Adrenal gland (tissue), 12 donors: Measurements from ENCODE around the gene CMTR1. TPM values are rescaled to one million over a fixed set of nuclear protein-coding genes. Genes with fewer than 3 reads are reported as not detected.

ENCODE experiments used
- DNase-seq, 7 donors: peaks; one replicate each; pipeline ENCODE4 v3.0.0-alpha.2; 2019 to 2020
- H3K27ac ChIP-seq, 5 donors: fragments of 200-600 bp; sonication (generic) in 4 of 5; 1 replicate in 3 of 5; 2 replicates in 2 of 5; pipeline versions ENCODE4 v1.5.1 to v1.8.0; 2016 to 2020; ENCODE audit warnings: mild to moderate bottlenecking in 1 of 5
- H3K27me3 ChIP-seq: fragments of 200-600 bp; 2 replicates; pipeline ENCODE4 v1.8.0; 2021
- H3K36me3 ChIP-seq, 2 donors: fragments of 200-600 bp; replicated peaks in 1 of 2; 1 replicate in 1 of 2; 2 replicates in 1 of 2; pipeline versions ENCODE4 v1.5.1 to v1.8.0; 2018 to 2022
- H3K4me1 ChIP-seq, 2 donors: fragments of 200-600 bp; replicated peaks in 1 of 2; 1 replicate in 1 of 2; 2 replicates in 1 of 2; pipeline versions ENCODE4 v1.5.1 to v1.8.0; 2018 to 2021
- H3K4me3 ChIP-seq, 4 donors: fragments of 200-600 bp; sonication (generic) in 3 of 4; one replicate each; pipeline ENCODE4 v1.5.1; 2016 to 2018
- H3K9me3 ChIP-seq, 3 donors: fragments of 200-600 bp; sonication (generic) in 1 of 3; replicated peaks in 1 of 3; 1 replicate in 2 of 3; 2 replicates in 1 of 3; pipeline versions ENCODE4 v1.5.1 to v1.8.0; 2016 to 2021
- POLR2A ChIP-seq, 2 donors: fragments of 450-650 bp; IDR thresholded peaks; one replicate each; pipeline ENCODE4 v1.6.1; 2017; ENCODE audit warnings: antibody characterized with exemption in 2 of 2, mild to moderate bottlenecking in 2 of 2, moderate library complexity in 1 of 2
- WGBS, 4 donors: extraction: QIAGEN DNeasy Blood & Tissue Kit in 2 of 4; methylation state at CpG; one replicate each; pipeline versions ENCODE4 v1.1.5 to v1.1.7; 2013 to 2017; 5-methylcytosine and 5-hydroxymethylcytosine counted together
- intact Hi-C, 2 donors: fragments of 100-400 bp; cut with DNase I; formaldehyde crosslinking; loops; one replicate each; pipeline versions ENCODE4 v1.14.1 to v1.15.0; 2022 to 2023
- polyA plus RNA-seq, 3 donors: library from polyadenylated mRNA; stranded (reverse); fragments of 200-250 nt in 2 of 3; fragments of 350-450 nt in 1 of 3; fragmentation: Illumina TruSeq in 1 of 3; extraction: RNeasy Lipid Tissue Mini Kit (QIAGEN cat#74804) in 1 of 3; gene quantifications; one replicate each; pipeline ENCODE4 v1.2.3, GENCODE V29; 2013 to 2014
- total RNA-seq, 9 donors: library from RNA; depleted of rRNA in 4 of 9; stranded (reverse); fragments of >200 nt in 4 of 9; fragments of 120-200 nt in 1 of 9; fragmentation: NEBNext Ultra II Directional in 1 of 9; extraction: Animal tissue kit (Norgen Biotek cat#: 25700) in 1 of 9; gene quantifications; one replicate each; pipeline versions ENCODE4 v1.1.0 to v1.2.4, GENCODE V29; 2013 to 2023
- TF ChIP-seq, protein P1 (sequence below), 6 experiments: fragments of 450-650 bp in 4 of 6; fragments of 200-600 bp in 2 of 6; sonication (generic) in 1 of 6; IDR thresholded peaks; 1 replicate in 5 of 6; 2 replicates in 1 of 6; pipeline versions ENCODE4 v1.5.1 to v1.8.0; 2016 to 2021; ENCODE audit warnings: antibody characterized with exemption in 6 of 6, mild to moderate bottlenecking in 2 of 6, moderate library complexity in 1 of 6
- donor health status: healthy with polysubstance abuse.
- donor health status: Bipolar disorder and iron deficiency.
- donor health status: DM: yes; HTN: yes; CAD: no.
- donor health status: DM: no; HTN: no; CAD: no.
- donor health status: DM: no; HTN: no; CAD: no.
- donor health status: DM: yes; HTN: yes; CAD: no.

CMTR1 gene
- total and polyA plus RNA-seq, 12 donors: 21.0 to 48.1 (median 31.9) TPM

DNA sequence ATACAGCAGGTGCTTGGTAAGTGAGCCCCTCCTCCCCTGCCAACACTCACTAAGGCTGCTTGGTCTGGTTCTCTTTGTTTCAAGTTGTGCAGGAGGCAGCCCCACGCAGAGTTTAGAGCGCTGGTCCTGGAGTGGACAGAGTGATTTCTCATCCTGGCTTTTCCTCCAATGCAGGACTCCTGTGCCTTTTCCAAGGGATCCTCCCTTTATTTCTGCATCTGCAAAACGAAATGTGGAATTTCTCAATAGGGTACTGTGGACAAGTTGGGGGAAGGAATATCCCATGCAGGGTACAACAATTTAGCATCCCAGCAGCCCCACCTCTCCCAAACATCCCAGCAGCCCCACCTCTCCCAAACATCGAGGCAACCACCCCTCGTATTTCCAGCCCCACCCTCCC is 97.3 kb downstream of the CMTR1 start:
- H3K27me3 ChIP-seq: peaks cover 12% of the 10 kb centered on the region
- H3K36me3 ChIP-seq: no peaks in the 10 kb centered on the region
- 33 to 50% (median 39%) methylated on average over 5 of the region's 5 CpGs for WGBS, 4 donors
- intact Hi-C loops: no loop called here
- no peaks in the 10 kb centered on the region for H3K4me1 ChIP-seq
- no peaks in the 10 kb centered on the region for H3K9me3 ChIP-seq
- H3K27ac ChIP-seq: no peak overlapping the region
- TF ChIP-seq, protein P1, sequence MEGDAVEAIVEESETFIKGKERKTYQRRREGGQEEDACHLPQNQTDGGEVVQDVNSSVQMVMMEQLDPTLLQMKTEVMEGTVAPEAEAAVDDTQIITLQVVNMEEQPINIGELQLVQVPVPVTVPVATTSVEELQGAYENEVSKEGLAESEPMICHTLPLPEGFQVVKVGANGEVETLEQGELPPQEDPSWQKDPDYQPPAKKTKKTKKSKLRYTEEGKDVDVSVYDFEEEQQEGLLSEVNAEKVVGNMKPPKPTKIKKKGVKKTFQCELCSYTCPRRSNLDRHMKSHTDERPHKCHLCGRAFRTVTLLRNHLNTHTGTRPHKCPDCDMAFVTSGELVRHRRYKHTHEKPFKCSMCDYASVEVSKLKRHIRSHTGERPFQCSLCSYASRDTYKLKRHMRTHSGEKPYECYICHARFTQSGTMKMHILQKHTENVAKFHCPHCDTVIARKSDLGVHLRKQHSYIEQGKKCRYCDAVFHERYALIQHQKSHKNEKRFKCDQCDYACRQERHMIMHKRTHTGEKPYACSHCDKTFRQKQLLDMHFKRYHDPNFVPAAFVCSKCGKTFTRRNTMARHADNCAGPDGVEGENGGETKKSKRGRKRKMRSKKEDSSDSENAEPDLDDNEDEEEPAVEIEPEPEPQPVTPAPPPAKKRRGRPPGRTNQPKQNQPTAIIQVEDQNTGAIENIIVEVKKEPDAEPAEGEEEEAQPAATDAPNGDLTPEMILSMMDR (IDR thresholded peaks at IDR 0.05): no peak
- TF ChIP-seq POLR2A (IDR thresholded peaks at IDR 0.05): no peak
- no peak overlapping the region for H3K4me3 ChIP-seq
- DNase-seq: no peak

DNA sequence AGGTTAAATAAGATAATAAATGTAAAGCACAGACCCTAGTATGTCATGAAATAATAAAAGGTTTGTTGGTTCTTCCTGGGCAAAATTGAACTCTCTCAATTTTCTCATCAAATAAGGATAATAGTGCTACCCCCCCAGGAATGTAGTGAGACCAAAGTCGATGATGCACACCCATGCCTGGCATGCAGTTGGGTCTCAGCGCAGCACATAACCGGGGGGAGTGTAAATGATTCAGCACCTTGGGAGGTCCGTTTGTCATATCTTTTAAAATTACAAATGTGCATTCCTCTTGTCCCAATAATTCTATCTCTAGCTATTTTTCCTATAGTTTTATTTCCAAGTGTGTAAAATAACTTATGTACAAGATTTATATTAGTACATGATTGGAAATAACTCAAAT is 98.0 kb downstream of the CMTR1 start:
- H3K4me3 ChIP-seq: no peak overlapping the region
- intact Hi-C loops: no loop called here
- no peak overlapping the region for H3K27ac ChIP-seq
- peaks cover 18% of the 10 kb centered on the region for H3K27me3 ChIP-seq
- H3K9me3 ChIP-seq: no peaks in the 10 kb centered on the region
- peaks cover 0 to 6% of the 10 kb centered on the region in 2 donors for H3K4me1 ChIP-seq
- no peaks in the 10 kb centered on the region for H3K36me3 ChIP-seq
- DNase-seq: no peak
- no peak for TF ChIP-seq POLR2A (IDR thresholded peaks at IDR 0.05)
- TF ChIP-seq, protein P1 (IDR thresholded peaks at IDR 0.05): no peak
- WGBS, 4 donors: 63 to 78% (median 73%) methylated on average over 4 of the region's 4 CpGs

Other genes starting within 250 kb of the CMTR1 start
- gene TBC1D22B, start 175.4 kb upstream of the CMTR1 start, total RNA-seq: 10 to 100 TPM in 8 of 9 donors, 1 to 10 TPM in 1; 7.4 to 21.9 (median 16.3) TPM
- 10 to 100 TPM in 2 of 3 donors, 1 to 10 TPM in 1; 9.1 to 20.5 (median 12.4) TPM for gene TBC1D22B, start 175.4 kb upstream of the CMTR1 start, polyA plus RNA-seq
- 10 to 100 TPM in 1 of 9 donors, 1 to 10 TPM in 7, not detected in 1; 1.5 to 23.2 (median 5.9) TPM for gene TMEM217, start 175.1 kb upstream of the CMTR1 start, total RNA-seq
- 10 to 100 TPM in 1 of 3 donors, 1 to 10 TPM in 2; 1.7 to 26.7 (median 5.2) TPM for gene TMEM217, start 175.1 kb upstream of the CMTR1 start, polyA plus RNA-seq
- 10 to 100 TPM; 15.4 to 54.6 (median 19.4) TPM for gene RNF8, start 79.2 kb upstream of the CMTR1 start, total RNA-seq
- gene RNF8, start 79.2 kb upstream of the CMTR1 start, polyA plus RNA-seq: 10 to 100 TPM; 13.1 to 29.4 (median 23.5) TPM
- gene CCDC167, start 66.7 kb downstream of the CMTR1 start, total RNA-seq: 10 to 100 TPM; 14.4 to 69.2 (median 24.1) TPM
- 10 to 100 TPM; 17.5 to 52.3 (median 17.8) TPM for gene CCDC167, start 66.7 kb downstream of the CMTR1 start, polyA plus RNA-seq